GM15510 (cell line): ENCODE results near the gene HSPA5.

Experiments
- POLR2A ChIP-seq: IDR thresholded peaks from 3 replicates; pipeline ENCODE4 v1.6.1; 2011; ENCODE audit warnings: borderline replicate concordance; ENCODE audit not compliant: insufficient read length; ENCODE audit errors: extremely low read depth

The HSPA5 gene

GRCh38 chr9:125241000-125241862 is at the start of gene HSPA5:
Gene HSPA5, minus strand, starts transcription at chr9:125241343. Its CDS starts 217 bp downstream, at chr9:125241126.
- TF ChIP-seq POLR2A, result peak; percentile 99

GRCh38 chr9:125284855-125285254 is 43.7 kb upstream of the HSPA5 start:
- no peak for TF ChIP-seq POLR2A

GRCh38 chr9:125280945-125281344 is 39.8 kb upstream of the HSPA5 start:
- TF ChIP-seq POLR2A, result no peak

- no peak for TF ChIP-seq POLR2A
Measured at GRCh38 chr9:125277411-125277810, 36.3 kb upstream of the HSPA5 start.

- TF ChIP-seq POLR2A, result no peak
Measured at GRCh38 chr9:125276771-125277170, 35.6 kb upstream of the HSPA5 start.

- no peak for TF ChIP-seq POLR2A
Measured at GRCh38 chr9:125272697-125273096, 31.6 kb upstream of the HSPA5 start.

- TF ChIP-seq POLR2A, result no peak
Measured at GRCh38 chr9:125271081-125271480, 29.9 kb upstream of the HSPA5 start.

- TF ChIP-seq POLR2A, result no peak
Measured at GRCh38 chr9:125269014-125269397, 27.9 kb upstream of the HSPA5 start.

GRCh38 chr9:125268394-125269013 is 27.4 kb upstream of the HSPA5 start:
- no peak for TF ChIP-seq POLR2A

- no peak for TF ChIP-seq POLR2A
Measured at GRCh38 chr9:125262294-125262991, 21.3 kb upstream of the HSPA5 start.

GRCh38 chr9:125261501-125262293 is 20.6 kb upstream of the HSPA5 start, which contains the start of gene GAPVD1:
Gene GAPVD1, plus strand, starts transcription at chr9:125261826. Its CDS starts 37,096 bp downstream, at chr9:125298922.
- peak; percentile 81 for TF ChIP-seq POLR2A

GRCh38 chr9:125260561-125260960 is 19.4 kb upstream of the HSPA5 start:
- TF ChIP-seq POLR2A, result no peak

- TF ChIP-seq POLR2A, result no peak
Measured at GRCh38 chr9:125258832-125259534, 17.8 kb upstream of the HSPA5 start.

GRCh38 chr9:125258160-125258785 is 17.1 kb upstream of the HSPA5 start:
- TF ChIP-seq POLR2A, result no peak

GRCh38 chr9:125255781-125256391 is 14.7 kb upstream of the HSPA5 start:
- TF ChIP-seq POLR2A, result no peak
